ENCODE results near the gene SSB. TPM values are rescaled to one million over a fixed set of nuclear protein-coding genes. Genes with fewer than 3 reads are reported as not detected.

Gene SSB
- total and polyA plus RNA-seq, 2 of the 4 experiments (the other 2 are of a cell fraction), result 41.2 to 75.5 TPM

GRCh38 chr2:169771021-169771420 lies 27.6 kb upstream of the SSB start:
- no peak for DNase-seq
- in situ Hi-C loops (cut with MboI; ENCODE audit: low sequenced_read_pairs), result no loop called here

More at GRCh38 chr2:169771021-169771420, 27.6 kb upstream of the SSB start:
- H4K8ac ChIP-seq (ENCODE audit: low read depth in 2 of 2, low read length in 2 of 2), result no peak overlapping the region
- no peak overlapping the region for H3K56ac ChIP-seq (ENCODE audit: extremely low read depth, insufficient read depth, low read length)
- intact Hi-C loops (cut with micrococcal nuclease), result no loop called here
- no peak overlapping the region for H2AK9ac ChIP-seq (replicated peaks; ENCODE audit: low read depth, low read length, poor library complexity)
- BruUV-seq (replicated peaks), result no TSS peak
- dilution Hi-C loops (cut with HindIII; ENCODE audit: low sequenced_read_pairs, unreplicated experiment), result no loop called here
- H2BK5ac ChIP-seq (ENCODE audit: low read depth, low read length, poor library complexity, severe bottlenecking), result no peak overlapping the region
- no peaks in the 10 kb centered on the region for H3K79me1 ChIP-seq (ENCODE audit: low read depth in 1 of 2, low read length in 2 of 2)
- ChIA-PET POLR2A (ENCODE audit: unreplicated experiment) (no interaction called here), CTCF (no interaction called here)
- no peak overlapping the region for H3K14ac ChIP-seq (replicated peaks; ENCODE audit: low read depth, low read length)
- H3K27ac ChIP-seq (ENCODE audit: insufficient read depth, low read length), result no peak overlapping the region
- no peak overlapping the region for H3K4me2 ChIP-seq (ENCODE audit: low read depth, low read length)
- no peak overlapping the region for H2AK5ac ChIP-seq (ENCODE audit: low read depth, low read length)
- peaks cover 3% of the 10 kb centered on the region; the same call in 1 of the 2 replicates for H3K4me1 ChIP-seq (ENCODE audit: control insufficient read depth, insufficient read depth, low read length)
- H2AFZ ChIP-seq (replicated peaks; ENCODE audit: low read length, poor library complexity), result no peak overlapping the region
- H3K27me3 ChIP-seq (ENCODE audit: control insufficient read depth, insufficient read depth, low read length), result peaks cover 10% of the 10 kb centered on the region
- no peak overlapping the region for H3K4me3 ChIP-seq (ENCODE audit: insufficient read depth, low read depth, low read length)
- H4K5ac ChIP-seq (ENCODE audit: low read depth, low read length), result no peak overlapping the region
- no peak overlapping the region for H2BK15ac ChIP-seq (ENCODE audit: low read depth, low read length)
- ATAC-seq (ENCODE audit: low read depth), result no peak
- TF ChIP-seq MAZ (IDR thresholded peaks at IDR 0.05; ENCODE audit: borderline replicate concordance, low read depth, low read length) (no peak), FOS (IDR thresholded peaks at IDR 0.05; ENCODE audit: low read depth, low read length) (no peak)
- 82% methylated on average over 2 of the region's 5 CpGs; no CpG with 5 or more reads in 1 of the 2 experiments for WGBS, 2 experiments (ENCODE audit: extremely low coverage in 2 of 2, insufficient read length in 1 of 2)
- H2BK20ac ChIP-seq (ENCODE audit: low read depth, low read length), result no peak overlapping the region
- H3K23ac ChIP-seq (ENCODE audit: low read depth, low read length), result no peak overlapping the region
- no peaks in the 10 kb centered on the region for H3K36me3 ChIP-seq (ENCODE audit: control insufficient read depth, insufficient read depth, low read length)
- no peaks in the 10 kb centered on the region for H4K20me1 ChIP-seq (ENCODE audit: insufficient read depth, low read length)
- H3K9ac ChIP-seq (ENCODE audit: low read depth, low read length), result no peak overlapping the region
- H4K91ac ChIP-seq (ENCODE audit: insufficient read depth, low read depth, low read length), result no peak overlapping the region
- no peak overlapping the region for H2BK120ac ChIP-seq (ENCODE audit: low read depth, low read length)
- H3K4ac ChIP-seq (ENCODE audit: low read depth, low read length), result no peak overlapping the region
- H3K9me1 ChIP-seq (ENCODE audit: insufficient read depth, low read length), result no peaks in the 10 kb centered on the region
- H3K9me3 ChIP-seq (ENCODE audit: control insufficient read depth, insufficient read depth, low read length), result peaks cover 2% of the 10 kb centered on the region; the same call in 1 of the 2 replicates
- H3K18ac ChIP-seq (ENCODE audit: low read depth, low read length), result no peak overlapping the region

Data from IMR-90 (cell line).